GM12878 (cell line): ENCODE data around the gene PSMB7. TPM values are rescaled to one million over a fixed set of nuclear protein-coding genes. Genes with fewer than 3 reads are reported as not detected.

ENCODE experiments used
- ATAC-seq: fragments of 200-7000 bp; cut with Tn5 transposase; 3 replicates; pipeline ENCODE4 v1.9.1; 2020; ENCODE audit warnings: mild to moderate bottlenecking, moderate library complexity
- BruUV-seq: library from RNA; stranded (reverse); fragments of 400-500 nt; replicated peaks from 2 replicates; lab custom pipeline; 2021; lab: Mats Ljungman, UMichigan
- CTCF ChIA-PET: fragments of 300-600 bp; sonication (Branson Sonifier 250); formaldehyde crosslinking; extraction: SDS; loops from one replicate; lab custom pipeline; 2021; ENCODE audit warnings: inconsistent platforms; lab: Yijun Ruan, JAX
- POLR2A ChIA-PET: fragments of 350-600 bp; formaldehyde crosslinking; extraction: SDS; loops from one replicate; lab custom pipeline; 2021; ENCODE audit warnings: inconsistent platforms; lab: Charles Lee
- RAD21 ChIA-PET: fragments of 300-600 bp; sonication (Branson Sonifier 250); formaldehyde crosslinking; loops from one replicate; lab custom pipeline; 2023; ENCODE audit warnings: antibody characterized with exemption; ENCODE audit not compliant: unreplicated experiment; lab: Charles Lee
- SMC1A ChIA-PET: fragments of 300-600 bp; sonication (Branson Sonifier 250); formaldehyde crosslinking; loops from one replicate; lab custom pipeline; 2023; ENCODE audit not compliant: unreplicated experiment, uncharacterized antibody; lab: Charles Lee
- DNase-seq: peaks from one replicate; pipeline ENCODE4 v3.0.0-alpha.2; 2011; ENCODE audit warnings: low read depth, low spot score
- FAIRE-seq: peaks from 3 replicates; lab custom pipeline; 2011; peaks lifted over from hg19 to GRCh38; lab: Jason Lieb, UNC
- H2AFZ ChIP-seq: 2 replicates; pipeline ENCODE4 v1.6.0; 2011; ENCODE audit warnings: low read depth, low read length, control low read depth; ENCODE audit not compliant: control insufficient read depth
- H3K27ac ChIP-seq: 2 replicates; pipeline ENCODE4 v1.5.1; 2011; ENCODE audit warnings: control low read depth; ENCODE audit not compliant: control insufficient read depth, insufficient read depth
- H3K27me3 ChIP-seq, 2 experiments: replicated peaks in 1 of 2; 2 replicates each; pipeline versions ENCODE4 v1.6.0 to v1.6.1; 2011; ENCODE audit warnings: low read length in 1 of 2; ENCODE audit not compliant: control insufficient read depth in 2 of 2, insufficient read depth in 2 of 2
- H3K36me3 ChIP-seq, 2 experiments: 2 replicates each; pipeline ENCODE4 v1.5.1; 2011; ENCODE audit warnings: low read length in 1 of 2; ENCODE audit not compliant: control insufficient read depth in 2 of 2, insufficient read depth in 2 of 2
- H3K4me1 ChIP-seq: 2 replicates; pipeline ENCODE4 v1.6.1; 2011; ENCODE audit warnings: mild to moderate bottlenecking, low read length, moderate library complexity, mixed read lengths; ENCODE audit not compliant: control insufficient read depth, insufficient read depth
- H3K4me2 ChIP-seq: 2 replicates; pipeline ENCODE4 v1.6.0; 2011; ENCODE audit warnings: control low read depth; ENCODE audit not compliant: control insufficient read depth, insufficient read depth
- H3K4me3 ChIP-seq: fragments of 200-600 bp; sonication (generic); 2 replicates; pipeline ENCODE4 v1.5.1; 2016
- H3K79me2 ChIP-seq: 2 replicates; pipeline ENCODE4 v1.6.0; 2011; ENCODE audit warnings: low read length; ENCODE audit not compliant: control insufficient read depth, insufficient read depth
- H3K9ac ChIP-seq: 2 replicates; pipeline ENCODE4 v1.8.0; 2011; ENCODE audit warnings: low read length, control low read depth, mixed read lengths; ENCODE audit not compliant: control insufficient read depth, insufficient read depth
- H3K9me3 ChIP-seq: replicated peaks from 3 replicates; pipeline ENCODE4 v1.5.1; 2011; ENCODE audit warnings: mild to moderate bottlenecking, low read length; ENCODE audit not compliant: control insufficient read depth, insufficient read depth
- H4K20me1 ChIP-seq: 2 replicates; pipeline ENCODE4 v1.6.0; 2011; ENCODE audit not compliant: control insufficient read depth, insufficient read depth
- CHD4 ChIP-seq: fragments of 200-600 bp; sonication (generic); IDR thresholded peaks from 2 replicates; pipeline ENCODE4 v1.6.1; 2016; ENCODE audit warnings: mild to moderate bottlenecking
- FOS ChIP-seq: IDR thresholded peaks from 3 replicates; pipeline ENCODE4 v1.6.1; 2011; ENCODE audit warnings: borderline replicate concordance; ENCODE audit not compliant: insufficient read length; ENCODE audit errors: extremely low read depth
- HDGF ChIP-seq: fragments of 450-650 bp; IDR thresholded peaks from 2 replicates; pipeline ENCODE4 v1.6.1; 2016; ENCODE audit warnings: antibody characterized with exemption
- POLR2A ChIP-seq: IDR thresholded peaks from 2 replicates; pipeline ENCODE4 v1.6.1; 2011; ENCODE audit warnings: low read depth, mild to moderate bottlenecking, low read length
- POLR2AphosphoS2 ChIP-seq: IDR thresholded peaks from 2 replicates; pipeline ENCODE4 v1.6.1; 2011; ENCODE audit warnings: low read depth, mild to moderate bottlenecking, low read length, improper control_type of control experiment, moderate library complexity
- POLR2AphosphoS5 ChIP-seq: IDR thresholded peaks from 2 replicates; pipeline ENCODE4 v1.6.1; 2011; ENCODE audit warnings: mild to moderate bottlenecking, low read length, inconsistent platforms
- WGBS: methylation state at CpG from one replicate; pipeline ENCODE4 v1.1.6; 2016; ENCODE audit warnings: low lambda C conversion rate; ENCODE audit not compliant: insufficient replicate concordance, insufficient coverage; ENCODE audit errors: missing lambda C conversion rate; 5-methylcytosine and 5-hydroxymethylcytosine counted together
- in situ Hi-C: fragments of 300-500 bp; cut with MboI; formaldehyde crosslinking; loops from 9 replicates; pipeline ENCODE4 v1.14.3; 2018; ENCODE audit warnings: mixed read lengths
- intact Hi-C: fragments of 100-400 bp; cut with micrococcal nuclease; formaldehyde crosslinking; loops from one replicate; pipeline ENCODE4 v1.14.2; 2022; ENCODE audit not compliant: unreplicated experiment
- polyA plus RNA-seq, 11 experiments: library from polyadenylated mRNA; depleted of rRNA in 4 of 11; unstranded in 6 of 11; stranded (reverse) in 5 of 11; fragments of >200 nt; fragmentation: Nextera tagmentation in 4 of 11; fragmentation: Illumina TruSeq in 1 of 11; extraction: Ambion mirVana in 4 of 11; extraction: Trizol in 1 of 11; gene quantifications; 1 replicate in 1 of 11; 2 replicates in 10 of 11; pipeline versions ENCODE4 v1.2.1 to v1.2.3, GENCODE V29; 2011 to 2016; ENCODE audit warnings: inconsistent platforms in 2 of 11, missing spikeins in 2 of 11, low read depth in 1 of 11
- total RNA-seq, 4 experiments: library from RNA; depleted of rRNA in 3 of 4; stranded (reverse); fragments of >200 nt in 3 of 4; fragmentation: Illumina TruSeq in 1 of 4; extraction: Trizol in 1 of 4; gene quantifications; 2 replicates each; pipeline versions ENCODE4 v1.2.1 to v1.2.3, GENCODE V29; 2013 to 2021

PSMB7 gene
- total and polyA plus RNA-seq, 10 of the 15 experiments (the other 5 are each of a cell fraction or from before 2014, with no cell fraction given): 174 to 564 (median 268) TPM

DNA sequence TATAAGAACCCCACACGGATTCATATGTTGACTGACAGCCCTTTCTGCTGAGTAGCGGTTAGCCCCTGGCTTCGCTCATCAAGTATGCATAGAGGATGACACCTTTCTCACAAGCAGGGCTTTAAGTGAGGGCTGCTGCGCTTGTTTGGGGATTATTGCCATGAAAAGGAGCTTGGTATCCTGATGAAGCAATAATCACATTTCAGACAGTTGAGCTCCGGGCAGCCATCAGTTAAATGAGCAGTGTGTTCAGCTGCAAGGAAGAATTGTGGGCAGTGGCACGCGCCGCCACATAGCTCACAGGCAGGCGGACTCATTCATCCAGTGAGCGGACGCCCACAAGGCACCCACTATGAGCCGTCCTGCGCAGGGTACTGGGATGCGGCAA, 79.9 kb downstream of the PSMB7 start:
- ChIA-PET POLR2A (no interaction called here), RAD21 (no interaction called here), SMC1A (no interaction called here), CTCF (no interaction called here)
- ATAC-seq (no peak), DNase-seq (no peak), FAIRE-seq (no peak)
- 86% methylated on average over 14 of the region's 14 CpGs for WGBS
- BruUV-seq: no TSS peak
- Histone ChIP-seq H3K36me3 (peaks cover 19 to 43% of the 10 kb centered on the region in 2 experiments; a peak in 3 of 4 replicates), H3K79me2 (no peaks in the 10 kb centered on the region), H3K27ac (no peak overlapping the region), H3K4me2 (no peak overlapping the region), H3K4me3 (no peak overlapping the region), H2AFZ (no peak overlapping the region), H3K27me3 (no peaks in the 10 kb centered on the region), H3K9me3 (no peaks in the 10 kb centered on the region; the same call in 2 of the 3 replicates), H4K20me1 (no peaks in the 10 kb centered on the region), H3K9ac (no peak overlapping the region), H3K4me1 (no peaks in the 10 kb centered on the region)
- intact Hi-C loops (no loop called here), in situ Hi-C loops (no loop called here)
- TF ChIP-seq POLR2A (0 out of 2 replicates have a peak, but pooled peaks have one; percentile 0), FOS (no peak)

DNA sequence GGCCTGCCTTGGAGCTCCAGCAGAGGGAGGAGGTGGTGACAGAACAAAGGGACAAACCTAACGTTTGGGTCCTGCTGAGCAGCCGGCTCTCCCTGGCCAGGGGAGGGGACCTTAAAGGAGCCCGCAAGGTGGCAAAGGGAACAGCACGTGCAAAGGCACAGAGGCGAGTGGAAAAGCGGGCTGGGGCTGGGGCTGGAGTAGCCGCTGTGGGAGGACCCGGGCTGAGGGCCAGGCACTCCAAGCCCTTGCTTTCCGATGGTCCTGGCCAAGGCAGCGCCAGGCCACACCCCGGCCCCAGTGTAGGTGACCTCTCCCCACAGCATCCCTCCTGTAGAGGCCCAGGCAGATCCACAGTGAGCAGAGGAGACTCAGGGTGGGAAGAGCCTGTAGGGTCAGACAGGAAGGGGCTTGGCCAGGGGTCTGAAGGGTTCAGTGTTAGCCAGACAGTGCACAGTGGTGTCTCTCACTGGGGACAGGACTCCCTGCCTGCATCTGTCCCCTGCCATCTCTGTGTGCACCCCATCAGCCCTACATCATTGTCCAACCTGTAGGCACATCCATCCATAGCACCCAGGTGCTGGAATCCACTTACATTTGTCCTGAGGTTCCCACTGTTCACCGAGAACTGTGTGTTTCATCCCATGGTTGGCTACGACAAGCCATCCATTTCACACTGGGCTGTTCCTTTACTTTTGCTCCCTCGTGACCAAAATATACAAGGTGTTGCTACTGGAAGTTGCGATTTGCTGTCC, 80.5 kb downstream of the PSMB7 start:
- H3K9me3 ChIP-seq: no peaks in the 10 kb centered on the region; the same call in 2 of the 3 replicates
- ChIA-PET SMC1A (no interaction called here), CTCF (no interaction called here), RAD21 (no interaction called here), POLR2A (no interaction called here)
- H3K4me3 ChIP-seq: no peak overlapping the region
- peaks cover 19 to 46% of the 10 kb centered on the region in 2 experiments; a peak in 3 of 4 replicates for H3K36me3 ChIP-seq
- ATAC-seq: no peak; the same call in 2 of the 3 replicates
- in situ Hi-C loops (no loop called here), intact Hi-C loops (no loop called here)
- no peak overlapping the region for H3K9ac ChIP-seq
- no peak overlapping the region for H3K4me2 ChIP-seq
- no TSS peak for BruUV-seq
- WGBS: 97% methylated on average over 15 of the region's 15 CpGs
- H3K4me1 ChIP-seq: no peaks in the 10 kb centered on the region
- no peak for FAIRE-seq
- no peak overlapping the region for H3K27ac ChIP-seq
- H3K27me3 ChIP-seq: no peaks in the 10 kb centered on the region
- TF ChIP-seq POLR2AphosphoS2 (peak; percentile 32; the same call in 1 of the 2 replicates), HDGF (no peak), POLR2A (peak; percentile 25; the same call in 1 of the 2 replicates), CHD4 (no peak), POLR2AphosphoS5 (0 out of 2 replicates have a peak, but pooled peaks have one; percentile 23)
- no peak overlapping the region for H2AFZ ChIP-seq
- no peaks in the 10 kb centered on the region for H4K20me1 ChIP-seq
- H3K79me2 ChIP-seq: no peaks in the 10 kb centered on the region
- no peak for DNase-seq
